ENCODE measurements around the gene SKP2. TPM values are rescaled to one million over a fixed set of nuclear protein-coding genes. Genes with fewer than 3 reads are reported as not detected.
"Not testable (repeated sequence)": the region's sequence is repeated elsewhere in the genome, so short reads cannot be mapped to it uniquely, and the experiment has no call there.

Gene SKP2
- total RNA-seq, 1 donor from 2014 or later: 9.5 TPM

- TF ChIP-seq, protein P1, sequence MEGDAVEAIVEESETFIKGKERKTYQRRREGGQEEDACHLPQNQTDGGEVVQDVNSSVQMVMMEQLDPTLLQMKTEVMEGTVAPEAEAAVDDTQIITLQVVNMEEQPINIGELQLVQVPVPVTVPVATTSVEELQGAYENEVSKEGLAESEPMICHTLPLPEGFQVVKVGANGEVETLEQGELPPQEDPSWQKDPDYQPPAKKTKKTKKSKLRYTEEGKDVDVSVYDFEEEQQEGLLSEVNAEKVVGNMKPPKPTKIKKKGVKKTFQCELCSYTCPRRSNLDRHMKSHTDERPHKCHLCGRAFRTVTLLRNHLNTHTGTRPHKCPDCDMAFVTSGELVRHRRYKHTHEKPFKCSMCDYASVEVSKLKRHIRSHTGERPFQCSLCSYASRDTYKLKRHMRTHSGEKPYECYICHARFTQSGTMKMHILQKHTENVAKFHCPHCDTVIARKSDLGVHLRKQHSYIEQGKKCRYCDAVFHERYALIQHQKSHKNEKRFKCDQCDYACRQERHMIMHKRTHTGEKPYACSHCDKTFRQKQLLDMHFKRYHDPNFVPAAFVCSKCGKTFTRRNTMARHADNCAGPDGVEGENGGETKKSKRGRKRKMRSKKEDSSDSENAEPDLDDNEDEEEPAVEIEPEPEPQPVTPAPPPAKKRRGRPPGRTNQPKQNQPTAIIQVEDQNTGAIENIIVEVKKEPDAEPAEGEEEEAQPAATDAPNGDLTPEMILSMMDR (IDR thresholded peaks at IDR 0.05; ENCODE audit: insufficient read depth, low read length, severe bottlenecking): no peak
- no peak for DNase-seq (ENCODE audit: low read depth)
- Histone ChIP-seq H3K36me3 (ENCODE audit: control insufficient read depth, insufficient read depth, low read length) (peaks cover 2% of the 10 kb centered on the region), H3K27me3 (ENCODE audit: control insufficient read depth, insufficient read depth, low read length) (no peaks in the 10 kb centered on the region), H3K4me3 (ENCODE audit: low read depth, low read length) (no peak overlapping the region)
- FAIRE-seq: no peak
Observed at GRCh38 chr5:36198281-36198680, 46.4 kb downstream of the SKP2 start.

DNA sequence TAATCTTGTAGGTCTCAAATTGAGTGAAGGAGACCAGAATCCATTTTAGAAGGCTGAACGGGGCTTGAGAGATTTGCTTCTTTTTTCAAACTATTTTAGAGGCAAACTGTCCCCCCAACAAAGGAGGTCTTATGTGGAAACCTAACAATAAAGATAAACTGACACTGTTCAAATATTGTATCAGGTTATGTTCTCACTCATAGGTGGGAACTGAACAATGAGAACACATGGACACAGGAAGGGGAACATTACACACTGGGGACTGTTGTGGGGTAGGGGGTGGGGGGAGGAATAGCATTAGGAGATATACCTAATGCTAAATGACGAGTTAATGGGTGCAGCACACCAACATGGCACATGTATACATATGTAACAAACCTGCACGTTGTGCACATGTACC lies 46.9 kb downstream of the SKP2 start:
- FAIRE-seq; H3K36me3 ChIP-seq (ENCODE audit: control insufficient read depth, insufficient read depth, low read length); DNase-seq (ENCODE audit: low read depth): not testable (repeated sequence)

DNA sequence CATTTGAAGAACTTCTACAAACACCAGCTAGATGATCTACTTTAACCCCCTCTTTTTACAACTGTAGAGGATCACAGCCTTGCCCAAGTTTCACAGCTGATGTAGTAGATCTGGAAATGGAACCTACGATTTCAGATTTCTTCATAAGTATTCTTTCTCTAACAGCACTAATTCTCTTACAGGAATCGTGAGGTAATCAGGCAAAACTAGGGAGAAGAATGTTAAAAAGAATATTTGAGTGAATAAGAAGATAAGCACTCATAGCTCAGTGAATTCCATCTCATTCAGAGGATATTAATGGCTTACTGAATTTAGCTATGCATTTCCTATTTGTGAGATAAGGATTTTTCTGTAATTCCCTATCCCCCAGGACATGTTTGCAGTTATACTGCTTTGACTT lies 47.7 kb downstream of the SKP2 start:
- DNase-seq (ENCODE audit: low read depth) (no peak), FAIRE-seq (no peak)
- Histone ChIP-seq H3K27me3 (ENCODE audit: control insufficient read depth, insufficient read depth, low read length) (no peaks in the 10 kb centered on the region), H3K4me3 (ENCODE audit: low read depth, low read length) (no peak overlapping the region), H3K36me3 (ENCODE audit: control insufficient read depth, insufficient read depth, low read length) (peaks cover 2% of the 10 kb centered on the region)
- TF ChIP-seq, protein P1 (IDR thresholded peaks at IDR 0.05; ENCODE audit: insufficient read depth, low read length, severe bottlenecking): no peak

More for the DNA sequence above, 46.9 kb downstream of the SKP2 start:
- H3K4me3 ChIP-seq (ENCODE audit: low read depth, low read length); H3K27me3 ChIP-seq (ENCODE audit: control insufficient read depth, insufficient read depth, low read length): not testable (repeated sequence)

GRCh38 chr5:36200513-36200912 lies 48.6 kb downstream of the SKP2 start:
- Histone ChIP-seq H3K27me3 (ENCODE audit: control insufficient read depth, insufficient read depth, low read length) (no peaks in the 10 kb centered on the region), H3K4me3 (ENCODE audit: low read depth, low read length) (no peak overlapping the region), H3K36me3 (ENCODE audit: control insufficient read depth, insufficient read depth, low read length) (peaks cover 2% of the 10 kb centered on the region)
- TF ChIP-seq, protein P1 (IDR thresholded peaks at IDR 0.05; ENCODE audit: insufficient read depth, low read length, severe bottlenecking): no peak
- FAIRE-seq (no peak), DNase-seq (ENCODE audit: low read depth) (peak; percentile 88)

- Histone ChIP-seq H3K4me3 (ENCODE audit: low read depth, low read length) (no peak overlapping the region), H3K27me3 (ENCODE audit: control insufficient read depth, insufficient read depth, low read length) (no peaks in the 10 kb centered on the region), H3K36me3 (ENCODE audit: control insufficient read depth, insufficient read depth, low read length) (no peaks in the 10 kb centered on the region)
- DNase-seq (ENCODE audit: low read depth) (no peak), FAIRE-seq (no peak)
- TF ChIP-seq, protein P1 (IDR thresholded peaks at IDR 0.05; ENCODE audit: insufficient read depth, low read length, severe bottlenecking): no peak
Observed at GRCh38 chr5:36202521-36202961, 50.6 kb downstream of the SKP2 start.

DNA sequence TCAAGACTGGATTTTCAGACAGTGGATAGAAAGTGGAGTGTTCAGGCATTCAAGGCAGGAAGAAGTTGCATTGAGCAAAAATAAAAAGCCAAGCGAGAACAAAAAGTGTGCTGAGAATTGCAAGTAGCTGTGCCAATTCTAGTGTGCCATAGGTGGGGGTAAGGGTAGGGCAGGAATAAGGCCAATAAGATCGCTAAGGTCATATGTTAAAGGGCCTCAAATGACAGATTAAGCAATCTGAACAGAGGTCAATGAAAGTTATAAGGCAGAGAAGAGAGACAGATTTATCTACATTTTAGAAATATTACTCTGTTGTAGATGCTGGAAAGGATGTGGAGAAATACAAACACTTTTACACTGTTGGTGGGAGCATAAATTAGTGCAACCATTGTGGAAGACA lies 53.4 kb downstream of the SKP2 start:
- TF ChIP-seq, protein P1 (IDR thresholded peaks at IDR 0.05; ENCODE audit: insufficient read depth, low read length, severe bottlenecking): no peak
- H3K27me3 ChIP-seq (ENCODE audit: control insufficient read depth, insufficient read depth, low read length): no peaks in the 10 kb centered on the region
- H3K36me3 ChIP-seq (ENCODE audit: control insufficient read depth, insufficient read depth, low read length): no peaks in the 10 kb centered on the region
- no peak overlapping the region for H3K4me3 ChIP-seq (ENCODE audit: low read depth, low read length)
- no peak for DNase-seq (ENCODE audit: low read depth)
- FAIRE-seq: no peak

All from bronchial epithelial cell (primary cell).